Keratinocyte (primary cell): ENCODE results near the gene SDF4.

ENCODE experiments used
- EZH2 ChIP-seq: IDR thresholded peaks from one replicate; pipeline ENCODE4 v1.6.1; 2012; ENCODE audit warnings: inconsistent platforms, mild to moderate bottlenecking, low read length, moderate library complexity
- TF ChIP-seq, protein P1 (sequence below), 3 experiments: IDR thresholded peaks in 1 of 3; conservative IDR thresholded peaks in 1 of 3; optimal IDR thresholded peaks in 1 of 3; 2 replicates in 2 of 3; 3 replicates in 1 of 3; pipeline versions ENCODE3 to v1.5.1; 2011; ENCODE audit warnings: low read length in 3 of 3, mild to moderate bottlenecking in 3 of 3, moderate library complexity in 2 of 3, control low read depth in 1 of 3, inconsistent platforms in 1 of 3; ENCODE audit not compliant: insufficient read depth in 2 of 3; ENCODE audit errors: extremely low read depth in 1 of 3

GRCh38 chr1:1203561-1204424, 28.0 kb downstream of the SDF4 start:
- TF ChIP-seq, protein P1, sequence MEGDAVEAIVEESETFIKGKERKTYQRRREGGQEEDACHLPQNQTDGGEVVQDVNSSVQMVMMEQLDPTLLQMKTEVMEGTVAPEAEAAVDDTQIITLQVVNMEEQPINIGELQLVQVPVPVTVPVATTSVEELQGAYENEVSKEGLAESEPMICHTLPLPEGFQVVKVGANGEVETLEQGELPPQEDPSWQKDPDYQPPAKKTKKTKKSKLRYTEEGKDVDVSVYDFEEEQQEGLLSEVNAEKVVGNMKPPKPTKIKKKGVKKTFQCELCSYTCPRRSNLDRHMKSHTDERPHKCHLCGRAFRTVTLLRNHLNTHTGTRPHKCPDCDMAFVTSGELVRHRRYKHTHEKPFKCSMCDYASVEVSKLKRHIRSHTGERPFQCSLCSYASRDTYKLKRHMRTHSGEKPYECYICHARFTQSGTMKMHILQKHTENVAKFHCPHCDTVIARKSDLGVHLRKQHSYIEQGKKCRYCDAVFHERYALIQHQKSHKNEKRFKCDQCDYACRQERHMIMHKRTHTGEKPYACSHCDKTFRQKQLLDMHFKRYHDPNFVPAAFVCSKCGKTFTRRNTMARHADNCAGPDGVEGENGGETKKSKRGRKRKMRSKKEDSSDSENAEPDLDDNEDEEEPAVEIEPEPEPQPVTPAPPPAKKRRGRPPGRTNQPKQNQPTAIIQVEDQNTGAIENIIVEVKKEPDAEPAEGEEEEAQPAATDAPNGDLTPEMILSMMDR (optimal IDR thresholded peaks at IDR 0.05 in 1 of 3, IDR thresholded peaks at IDR 0.05 in 1 of 3, conservative IDR thresholded peaks at IDR 0.05 in 1 of 3; ENCODE audit: extremely low read depth in 1 of 3, insufficient read depth in 2 of 3, low read length in 3 of 3) = no peak
- TF ChIP-seq EZH2 = no peak
